Transverse colon (tissue), 4 donors: ENCODE results near the gene FRYL. TPM values are rescaled to one million over a fixed set of nuclear protein-coding genes. Genes with fewer than 3 reads are reported as not detected.

Source experiments
- DNase-seq: peaks from one replicate; pipeline ENCODE4 v3.0.0-alpha.2; 2019
- H3K27ac ChIP-seq, 4 donors: fragments of 200-600 bp; sonication (generic); 2 replicates each; pipeline ENCODE4 v1.5.1; 2016 to 2018; ENCODE audit warnings: inconsistent platforms in 4 of 4
- H3K27me3 ChIP-seq: fragments of 200-600 bp; sonication (generic); 2 replicates; pipeline ENCODE4 v1.5.1; 2017; ENCODE audit warnings: inconsistent platforms
- H3K36me3 ChIP-seq, 4 donors: fragments of 200-600 bp; sonication (generic); 2 replicates each; pipeline ENCODE4 v1.5.1; 2017 to 2019; ENCODE audit warnings: inconsistent platforms in 4 of 4
- H3K4me1 ChIP-seq, 4 donors: fragments of 200-600 bp; sonication (generic); 2 replicates each; pipeline ENCODE4 v1.5.1; 2017 to 2020; ENCODE audit warnings: inconsistent platforms in 4 of 4
- H3K4me3 ChIP-seq, 4 donors: fragments of 200-600 bp; sonication (generic); 1 replicate in 1 of 4; 2 replicates in 3 of 4; pipeline versions ENCODE4 v1.5.1 to v1.6.1; 2017 to 2019; ENCODE audit warnings: inconsistent platforms in 4 of 4
- H3K9me3 ChIP-seq, 2 donors: fragments of 200-600 bp; sonication (generic); 2 replicates each; pipeline ENCODE4 v1.5.1; 2017 to 2019; ENCODE audit warnings: inconsistent platforms in 2 of 2
- CTCF ChIP-seq, 5 experiments: fragments of 200-600 bp in 3 of 5; fragments of 450-650 bp in 2 of 5; sonication (generic) in 3 of 5; IDR thresholded peaks; 1 replicate in 2 of 5; 2 replicates in 3 of 5; pipeline ENCODE4 v1.5.1; 2016 to 2017; ENCODE audit warnings: antibody characterized with exemption in 5 of 5, inconsistent platforms in 3 of 5, mild to moderate bottlenecking in 2 of 5, moderate library complexity in 1 of 5
- EP300 ChIP-seq: sonication (generic); formaldehyde crosslinking; IDR thresholded peaks from one replicate; pipeline ENCODE4 v1.6.1; 2017; ENCODE audit warnings: antibody characterized with exemption, low read depth
- POLR2A ChIP-seq: fragments of 450-650 bp; IDR thresholded peaks from one replicate; pipeline ENCODE4 v1.6.1; 2016; ENCODE audit warnings: antibody characterized with exemption, mild to moderate bottlenecking, moderate library complexity
- POLR2AphosphoS5 ChIP-seq, 3 donors: sonication (generic); formaldehyde crosslinking; IDR thresholded peaks; one replicate each; pipeline ENCODE4 v1.6.1; 2016; ENCODE audit warnings: antibody characterized with exemption in 3 of 3
- WGBS, 2 donors: methylation state at CpG; one replicate each; pipeline ENCODE4 v1.1.5; 2018; ENCODE audit warnings: low coverage in 1 of 2; 5-methylcytosine and 5-hydroxymethylcytosine counted together
- in situ Hi-C, 4 donors: fragments of 200-750 bp; cut with MboI; loops; one replicate each; pipeline versions ENCODE4 v1.15.0 to v1.15.1; 2017; ENCODE audit warnings: low sequenced_read_pairs in 3 of 4, low pct_ligation_motif_present in 1 of 4, low pct_unique_long_range_greater_than_20kb in 1 of 4
- intact Hi-C: fragments of 100-400 bp; cut with DNase I; formaldehyde crosslinking; loops from one replicate; pipeline ENCODE4 v1.15.1; 2023; ENCODE audit warnings: low total_unique reads
- small RNA-seq, 4 donors: library from RNA; depleted of rRNA; stranded (forward); fragments of <200 nt; gene quantifications; one replicate each; pipeline ENCODE3, GENCODE V24; 2016
- total RNA-seq, 4 donors: library from RNA; depleted of rRNA; stranded (reverse); fragments of >200 nt; gene quantifications; one replicate each; pipeline ENCODE4 v1.1.0, GENCODE V29; 2016

Gene FRYL
- total RNA-seq, 4 donors from 2014 or later, result 477 to 645 (median 545) TPM

GRCh38 chr4:48450740-48451139 is 329.3 kb downstream of the FRYL start:
- in situ Hi-C loops (no loop called here), intact Hi-C loops (no loop called here)
- H3K4me3 ChIP-seq, result no peak overlapping the region
- DNase-seq, result no peak
- no peaks in the 10 kb centered on the region for H3K36me3 ChIP-seq
- WGBS, 2 donors, result 89 to 96% methylated on average over 3 of the region's 3 CpGs
- H3K27ac ChIP-seq, result no peak overlapping the region
- no peaks in the 10 kb centered on the region for H3K27me3 ChIP-seq
- TF ChIP-seq POLR2AphosphoS5 (IDR thresholded peaks at IDR 0.05) (no peak), EP300 (no peak), CTCF (IDR thresholded peaks at IDR 0.05) (no peak), POLR2A (no peak)
- H3K4me1 ChIP-seq, result no peaks in the 10 kb centered on the region
- no peaks in the 10 kb centered on the region for H3K9me3 ChIP-seq

DNA sequence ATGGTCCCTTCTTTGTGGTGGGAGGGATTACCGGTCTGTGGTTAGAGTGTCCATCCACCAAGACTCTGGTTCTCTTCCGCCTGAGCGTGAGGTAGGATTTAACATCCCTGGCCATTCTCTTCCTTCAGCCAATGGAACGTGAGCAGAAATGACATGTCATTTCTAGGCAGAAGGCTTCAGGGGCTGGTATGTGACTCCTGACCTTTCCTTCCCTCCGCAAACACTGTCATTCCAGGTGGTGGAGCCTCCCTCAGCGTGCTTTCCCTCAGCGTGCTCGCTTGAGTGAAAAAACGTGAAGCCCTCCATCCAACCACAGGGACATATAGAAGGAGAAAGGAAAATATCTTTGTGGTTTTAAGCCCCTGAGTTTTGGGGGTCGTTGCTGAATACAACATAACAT is 330.9 kb downstream of the FRYL start:
- Histone ChIP-seq H3K27ac (no peak overlapping the region), H3K9me3 (no peaks in the 10 kb centered on the region), H3K36me3 (no peaks in the 10 kb centered on the region), H3K27me3 (no peaks in the 10 kb centered on the region), H3K4me1 (no peaks in the 10 kb centered on the region), H3K4me3 (no peak overlapping the region)
- TF ChIP-seq EP300 (no peak), CTCF (IDR thresholded peaks at IDR 0.05) (no peak), POLR2A (no peak), POLR2AphosphoS5 (IDR thresholded peaks at IDR 0.05) (no peak)
- intact Hi-C loops (no loop called here), in situ Hi-C loops (no loop called here)
- no peak for DNase-seq
- 90% methylated on average over 10 of the region's 10 CpGs; no CpG with 5 or more reads in 1 of the 2 donors for WGBS, 2 donors

Small RNA genes lying within 50 kb of the gene (small RNA-seq; reads per million reads assigned to genes)
- 0 reads per million in 4 donors for gene RNU5E-3P

Other genes with a start within 250 kb of the FRYL start
- gene OCIAD1, start 50.8 kb upstream of the FRYL start, total RNA-seq, result 100 to 1,000 TPM; 104 to 264 (median 115) TPM
- gene OCIAD2, start 126.5 kb upstream of the FRYL start, total RNA-seq, result 10 to 100 TPM in 3 of 4 donors, 1 to 10 TPM in 1; 4.4 to 71.7 (median 30.3) TPM
- 10 to 100 TPM; 13.5 to 43.3 (median 34.8) TPM for gene CWH43, start 206.0 kb upstream of the FRYL start, total RNA-seq